GM21528 (cell line): ENCODE data around the gene WBP1L.
"Not testable (repeated sequence)": the region's sequence is repeated elsewhere in the genome, so short reads cannot be mapped to it uniquely, and the experiment has no call there.

Source experiments
- ATAC-seq: cut with Tn5 transposase; IDR thresholded peaks from one replicate; pipeline ENCODE4 v1.9.1; 2021; ENCODE audit warnings: mild to moderate bottlenecking, moderate library complexity; ENCODE audit not compliant: unreplicated experiment, low FRiP score

The WBP1L gene

GRCh38 chr10:102758240-102758932, 14.6 kb downstream of the WBP1L start:
- no peak for ATAC-seq

DNA sequence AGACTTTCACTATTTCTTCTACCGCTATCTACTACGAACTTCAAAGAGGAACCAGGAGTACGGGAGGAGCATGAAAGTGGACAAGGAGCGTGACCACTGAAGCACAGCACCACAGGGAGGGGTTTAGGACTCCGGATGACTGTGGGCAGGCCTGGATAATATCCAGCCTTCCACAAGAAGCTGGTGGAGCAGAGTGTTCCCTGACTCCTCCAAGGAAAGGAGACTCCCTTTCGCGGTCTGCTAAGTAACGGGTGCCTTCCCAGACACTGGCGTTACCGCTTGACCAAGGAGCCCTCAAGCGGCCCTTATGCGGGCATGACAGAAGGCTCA, 15.2 kb downstream of the WBP1L start:
- not testable (repeated sequence) for ATAC-seq

- ATAC-seq = no peak
These were observed 15.9 kb downstream of the WBP1L start for GRCh38 chr10:102759497-102760210.

GRCh38 chr10:102761981-102762380, 18.2 kb downstream of the WBP1L start:
- ATAC-seq = no peak

GRCh38 chr10:102762401-102763015, 18.8 kb downstream of the WBP1L start:
- no peak for ATAC-seq

GRCh38 chr10:102763037-102763607, 19.4 kb downstream of the WBP1L start:
- no peak for ATAC-seq

- ATAC-seq = no peak
These were observed 20.9 kb downstream of the WBP1L start for GRCh38 chr10:102764470-102765161.

DNA sequence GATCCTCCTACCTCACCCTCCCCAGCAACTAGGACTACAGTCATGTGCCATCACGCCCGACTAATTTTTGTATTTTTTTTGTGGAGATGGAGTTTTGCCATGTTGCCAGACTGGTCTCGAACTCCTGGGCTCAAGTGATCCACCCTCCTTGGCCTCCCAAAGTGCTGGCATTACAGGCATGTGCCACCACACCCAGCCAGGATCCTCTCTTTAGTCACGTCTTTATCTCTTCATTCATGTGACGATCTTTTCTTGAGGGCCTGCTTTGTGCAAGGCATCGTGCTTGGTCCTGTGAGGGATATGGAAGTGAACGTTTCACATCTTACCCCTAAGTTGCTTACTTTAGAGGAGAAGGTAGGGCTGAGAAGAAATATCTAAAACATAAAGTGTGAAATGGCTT, 21.6 kb downstream of the WBP1L start:
- ATAC-seq = no peak

GRCh38 chr10:102767428-102768160, 23.8 kb downstream of the WBP1L start:
- ATAC-seq = no peak

GRCh38 chr10:102769375-102770107, 25.8 kb downstream of the WBP1L start:
- ATAC-seq = no peak

DNA sequence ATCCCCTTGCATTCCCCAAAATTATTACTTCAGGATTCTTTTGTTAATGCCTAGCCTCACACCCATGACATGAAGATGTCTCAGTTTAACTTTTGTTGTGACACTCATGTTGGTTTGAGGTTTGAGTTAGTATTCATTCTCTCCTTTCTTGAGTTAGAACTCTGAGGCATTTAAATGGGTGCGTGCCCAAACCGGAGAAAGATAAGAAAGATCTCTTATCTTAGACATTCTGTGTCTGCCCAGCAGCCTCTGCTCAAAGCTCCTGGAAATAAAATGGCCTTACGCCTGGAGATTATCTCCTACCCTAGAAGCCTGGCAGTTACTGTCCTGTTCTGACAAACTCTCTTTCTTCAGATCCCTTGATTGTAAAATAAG, 26.3 kb downstream of the WBP1L start:
- no peak for ATAC-seq

- ATAC-seq = no peak
These were observed 27.0 kb downstream of the WBP1L start for GRCh38 chr10:102770792-102771191.

GRCh38 chr10:102773320-102773719, 29.6 kb downstream of the WBP1L start:
- ATAC-seq = no peak

GRCh38 chr10:102773986-102774385, 30.2 kb downstream of the WBP1L start:
- no peak for ATAC-seq

DNA sequence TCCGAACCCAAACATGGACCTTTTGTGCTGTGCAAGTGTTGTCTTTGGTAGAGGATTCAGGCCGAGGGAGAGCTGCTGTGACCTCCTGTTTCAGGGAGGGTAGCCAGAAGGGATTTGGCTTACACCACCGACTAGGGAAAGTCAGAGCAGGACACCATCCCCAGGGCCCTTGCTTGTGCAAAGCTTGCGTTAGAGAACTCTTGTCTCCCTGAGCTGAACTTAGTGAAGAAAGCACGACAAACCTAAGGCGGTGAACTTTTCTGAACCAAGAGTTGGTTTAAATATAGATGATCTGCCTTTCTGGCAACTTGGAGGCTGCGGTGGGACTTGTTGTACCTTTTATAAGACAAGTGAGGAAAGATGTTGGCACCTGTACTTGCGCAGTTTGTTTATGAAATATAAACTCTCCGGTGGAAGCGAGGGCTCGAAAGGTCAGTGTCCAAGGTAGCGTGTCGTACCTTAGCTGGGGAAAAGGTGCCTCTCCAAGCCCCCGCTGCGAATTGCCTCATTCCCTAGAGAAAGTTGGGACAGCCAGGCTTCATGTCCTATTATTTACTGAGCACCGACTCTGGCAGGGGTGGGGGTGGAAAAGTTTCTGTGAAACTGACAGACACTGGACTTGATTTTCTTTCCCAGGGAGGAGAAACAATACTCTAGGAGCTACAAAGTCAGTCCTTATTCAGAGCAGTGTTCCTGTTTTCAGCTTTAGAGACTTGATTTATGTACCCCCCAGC, 31.6 kb downstream of the WBP1L start:
- no peak for ATAC-seq

DNA sequence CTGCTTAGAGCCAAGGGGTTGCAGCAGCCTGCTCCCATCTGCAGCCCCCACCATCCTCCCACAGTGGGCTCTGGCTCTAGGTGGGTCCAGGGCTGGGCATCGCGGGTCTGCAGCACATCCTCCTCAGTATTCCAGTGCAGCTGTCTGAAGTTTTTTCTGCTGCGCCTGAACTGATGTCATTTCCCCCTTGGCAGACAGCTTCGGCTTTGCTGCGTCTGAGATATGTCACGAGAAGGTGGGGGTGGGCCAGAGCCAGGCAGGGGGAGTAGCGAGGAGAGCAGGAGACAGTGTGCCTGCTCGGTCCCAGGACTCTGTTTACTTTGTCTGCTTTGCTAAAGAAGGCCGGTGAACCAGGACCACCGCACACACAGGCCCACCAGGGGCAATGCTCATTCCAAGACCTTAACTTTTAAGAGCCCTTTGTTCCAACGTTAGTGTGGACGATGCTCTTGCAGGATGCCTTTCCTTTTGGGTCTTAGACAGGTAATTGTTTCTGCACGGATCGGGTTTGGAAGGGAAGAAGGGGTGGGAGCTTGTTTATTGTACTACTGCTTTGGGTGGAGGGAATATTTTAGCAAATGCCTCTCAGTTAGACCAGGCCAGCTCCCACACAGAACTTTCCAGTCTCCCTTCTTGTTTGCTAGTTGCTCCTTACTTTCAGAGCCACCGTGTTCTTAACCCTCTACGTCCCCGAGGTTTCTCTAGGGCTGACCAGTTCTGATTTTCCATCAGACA, 32.4 kb downstream of the WBP1L start:
- ATAC-seq = no peak

DNA sequence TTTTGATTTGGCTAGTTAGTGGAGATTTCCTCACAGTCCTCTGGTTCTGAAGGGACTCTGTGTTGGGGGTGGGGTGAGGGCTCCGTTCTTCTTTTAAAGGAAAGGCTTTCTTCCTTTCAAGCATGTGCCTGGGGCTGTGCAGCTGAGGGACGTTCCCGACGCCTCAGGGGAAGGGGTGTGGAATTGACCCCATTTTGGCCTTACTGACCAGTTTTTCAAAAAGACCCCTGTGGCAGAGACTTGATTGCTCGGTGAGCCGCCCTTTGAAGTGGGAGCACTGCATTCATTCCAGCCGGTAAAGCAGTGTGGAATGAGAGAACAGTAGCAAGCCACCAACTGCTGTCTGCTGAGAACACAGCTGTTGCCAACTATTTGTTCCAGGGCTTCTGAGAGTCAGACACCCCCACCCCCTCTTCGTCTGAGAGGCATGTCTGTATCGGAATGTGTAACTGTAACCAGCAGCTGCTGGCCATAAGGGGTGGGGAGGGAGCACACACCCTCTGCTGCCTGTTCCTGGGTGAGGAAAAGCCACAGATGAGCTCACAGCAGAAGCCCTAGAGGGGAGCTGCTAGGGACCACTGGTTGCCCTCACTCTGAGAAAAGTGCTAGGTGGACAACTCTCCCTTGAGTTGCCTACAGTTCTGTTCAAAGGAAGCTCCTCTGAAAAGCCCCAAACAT, 33.2 kb downstream of the WBP1L start:
- ATAC-seq = no peak
